ENCODE measurements around the gene VTI1A.

DNA sequence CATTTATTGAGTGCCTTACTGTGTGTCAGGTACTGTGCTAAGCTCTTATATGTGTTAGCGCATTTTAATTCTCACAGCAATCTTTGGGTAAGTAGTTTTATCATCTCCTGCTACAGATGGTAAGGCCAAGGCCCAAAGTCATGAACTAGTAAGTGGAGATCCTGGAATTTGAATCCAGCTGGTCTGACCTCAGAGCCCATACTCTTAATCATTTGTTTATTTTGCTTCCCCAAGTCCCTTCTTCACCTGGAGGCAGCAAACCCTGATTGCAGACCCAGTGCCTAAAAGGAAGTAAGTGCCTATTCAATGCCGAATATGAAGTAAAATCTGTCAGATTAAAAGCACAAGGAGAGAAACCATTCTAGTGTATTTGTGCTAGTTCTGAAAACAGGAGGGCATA lies 320.1 kb downstream of the VTI1A start:
- TF ChIP-seq, protein P1, sequence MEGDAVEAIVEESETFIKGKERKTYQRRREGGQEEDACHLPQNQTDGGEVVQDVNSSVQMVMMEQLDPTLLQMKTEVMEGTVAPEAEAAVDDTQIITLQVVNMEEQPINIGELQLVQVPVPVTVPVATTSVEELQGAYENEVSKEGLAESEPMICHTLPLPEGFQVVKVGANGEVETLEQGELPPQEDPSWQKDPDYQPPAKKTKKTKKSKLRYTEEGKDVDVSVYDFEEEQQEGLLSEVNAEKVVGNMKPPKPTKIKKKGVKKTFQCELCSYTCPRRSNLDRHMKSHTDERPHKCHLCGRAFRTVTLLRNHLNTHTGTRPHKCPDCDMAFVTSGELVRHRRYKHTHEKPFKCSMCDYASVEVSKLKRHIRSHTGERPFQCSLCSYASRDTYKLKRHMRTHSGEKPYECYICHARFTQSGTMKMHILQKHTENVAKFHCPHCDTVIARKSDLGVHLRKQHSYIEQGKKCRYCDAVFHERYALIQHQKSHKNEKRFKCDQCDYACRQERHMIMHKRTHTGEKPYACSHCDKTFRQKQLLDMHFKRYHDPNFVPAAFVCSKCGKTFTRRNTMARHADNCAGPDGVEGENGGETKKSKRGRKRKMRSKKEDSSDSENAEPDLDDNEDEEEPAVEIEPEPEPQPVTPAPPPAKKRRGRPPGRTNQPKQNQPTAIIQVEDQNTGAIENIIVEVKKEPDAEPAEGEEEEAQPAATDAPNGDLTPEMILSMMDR (IDR thresholded peaks at IDR 0.05 in 2 of 3, conservative IDR thresholded peaks at IDR 0.05 in 1 of 3; ENCODE audit: insufficient read depth in 2 of 3, low read depth in 1 of 3, low read length in 3 of 3): no peak
- no peak for TF ChIP-seq POLR2A (conservative IDR thresholded peaks at IDR 0.05)
- no peak for TF ChIP-seq PRPF4 (IDR thresholded peaks at IDR 0.05; ENCODE audit: insufficient read depth, low read depth, low read length, poor library complexity, severe bottlenecking)
- TF ChIP-seq, protein P2, sequence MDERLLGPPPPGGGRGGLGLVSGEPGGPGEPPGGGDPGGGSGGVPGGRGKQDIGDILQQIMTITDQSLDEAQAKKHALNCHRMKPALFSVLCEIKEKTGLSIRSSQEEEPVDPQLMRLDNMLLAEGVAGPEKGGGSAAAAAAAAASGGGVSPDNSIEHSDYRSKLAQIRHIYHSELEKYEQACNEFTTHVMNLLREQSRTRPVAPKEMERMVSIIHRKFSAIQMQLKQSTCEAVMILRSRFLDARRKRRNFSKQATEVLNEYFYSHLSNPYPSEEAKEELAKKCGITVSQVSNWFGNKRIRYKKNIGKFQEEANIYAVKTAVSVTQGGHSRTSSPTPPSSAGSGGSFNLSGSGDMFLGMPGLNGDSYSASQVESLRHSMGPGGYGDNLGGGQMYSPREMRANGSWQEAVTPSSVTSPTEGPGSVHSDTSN (CRISPR knock-in tag; IDR thresholded peaks at IDR 0.05; ENCODE audit: low read depth): no peak
- TF ChIP-seq, protein P2 (tag; conservative IDR thresholded peaks at IDR 0.05; ENCODE audit: low read depth): no peak
- no peak for TF ChIP-seq ARHGAP35 (IDR thresholded peaks at IDR 0.05; ENCODE audit: partially characterized antibody)
- no peak for TF ChIP-seq PCBP1 (IDR thresholded peaks at IDR 0.05; ENCODE audit: low read depth, low read length, poor library complexity, severe bottlenecking)

All from K562 (cell line).